ENCODE data around the gene IL22RA2.
"Not testable (repeated sequence)": the region's sequence is repeated elsewhere in the genome, so short reads cannot be mapped to it uniquely, and the experiment has no call there.

Gene IL22RA2

DNA sequence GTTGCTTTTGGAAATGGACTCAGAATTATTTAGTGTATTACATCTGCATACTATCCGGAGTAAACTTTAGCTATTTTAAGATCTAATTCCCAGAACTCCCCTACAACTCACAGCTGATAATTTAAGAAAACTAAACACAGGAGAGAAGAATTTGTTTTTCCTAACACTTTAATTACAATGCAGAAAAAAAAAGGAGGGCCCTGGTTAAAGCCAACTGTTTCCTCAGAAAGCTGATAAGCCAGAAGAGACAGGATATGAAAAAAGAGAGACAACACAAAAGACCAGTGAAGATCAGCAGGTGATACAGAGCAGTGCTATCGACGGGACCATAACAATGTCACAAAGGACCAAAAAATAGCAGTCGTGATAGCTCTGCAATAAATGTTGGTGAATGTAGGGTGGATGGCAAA, 39.9 kb upstream of the IL22RA2 start:
- Histone ChIP-seq H3K36me3 (peaks cover 4% of the 10 kb centered on the region), H3K27me3 (no peaks in the 10 kb centered on the region), H3K4me3 (ENCODE audit: low read depth, low read length) (no peak overlapping the region), H3K9me3 (no peaks in the 10 kb centered on the region), H3K4me1 (no peaks in the 10 kb centered on the region)
- no peak for DNase-seq
- TF ChIP-seq, protein P1, sequence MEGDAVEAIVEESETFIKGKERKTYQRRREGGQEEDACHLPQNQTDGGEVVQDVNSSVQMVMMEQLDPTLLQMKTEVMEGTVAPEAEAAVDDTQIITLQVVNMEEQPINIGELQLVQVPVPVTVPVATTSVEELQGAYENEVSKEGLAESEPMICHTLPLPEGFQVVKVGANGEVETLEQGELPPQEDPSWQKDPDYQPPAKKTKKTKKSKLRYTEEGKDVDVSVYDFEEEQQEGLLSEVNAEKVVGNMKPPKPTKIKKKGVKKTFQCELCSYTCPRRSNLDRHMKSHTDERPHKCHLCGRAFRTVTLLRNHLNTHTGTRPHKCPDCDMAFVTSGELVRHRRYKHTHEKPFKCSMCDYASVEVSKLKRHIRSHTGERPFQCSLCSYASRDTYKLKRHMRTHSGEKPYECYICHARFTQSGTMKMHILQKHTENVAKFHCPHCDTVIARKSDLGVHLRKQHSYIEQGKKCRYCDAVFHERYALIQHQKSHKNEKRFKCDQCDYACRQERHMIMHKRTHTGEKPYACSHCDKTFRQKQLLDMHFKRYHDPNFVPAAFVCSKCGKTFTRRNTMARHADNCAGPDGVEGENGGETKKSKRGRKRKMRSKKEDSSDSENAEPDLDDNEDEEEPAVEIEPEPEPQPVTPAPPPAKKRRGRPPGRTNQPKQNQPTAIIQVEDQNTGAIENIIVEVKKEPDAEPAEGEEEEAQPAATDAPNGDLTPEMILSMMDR (IDR thresholded peaks at IDR 0.05; ENCODE audit: low read depth, low read length), result no peak

DNA sequence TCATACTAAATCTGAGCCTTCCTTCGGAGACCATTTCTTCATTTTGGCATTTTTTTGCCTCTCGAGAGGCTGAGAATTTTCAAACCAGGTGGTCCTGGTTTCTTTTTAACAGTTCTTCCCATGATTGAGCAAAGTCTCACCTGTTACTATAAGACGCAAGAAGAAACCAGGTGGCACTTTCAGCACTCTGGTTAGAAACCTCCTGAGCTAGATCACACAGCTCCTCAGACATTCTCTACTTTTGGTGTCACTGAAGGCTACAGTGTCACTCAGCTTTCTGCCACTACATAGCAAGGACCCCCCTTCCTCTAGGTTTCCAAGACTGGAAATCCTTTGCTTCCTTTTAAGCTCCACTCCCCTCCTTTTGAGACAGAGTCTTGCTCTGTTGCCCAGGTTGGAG, 38.5 kb upstream of the IL22RA2 start:
- TF ChIP-seq, protein P1 (IDR thresholded peaks at IDR 0.05; ENCODE audit: low read depth, low read length), result no peak
- Histone ChIP-seq H3K4me3 (ENCODE audit: low read depth, low read length) (no peak overlapping the region), H3K9me3 (no peaks in the 10 kb centered on the region), H3K36me3 (peaks cover 4% of the 10 kb centered on the region), H3K27me3 (no peaks in the 10 kb centered on the region), H3K4me1 (no peaks in the 10 kb centered on the region)
- no peak for DNase-seq

DNA sequence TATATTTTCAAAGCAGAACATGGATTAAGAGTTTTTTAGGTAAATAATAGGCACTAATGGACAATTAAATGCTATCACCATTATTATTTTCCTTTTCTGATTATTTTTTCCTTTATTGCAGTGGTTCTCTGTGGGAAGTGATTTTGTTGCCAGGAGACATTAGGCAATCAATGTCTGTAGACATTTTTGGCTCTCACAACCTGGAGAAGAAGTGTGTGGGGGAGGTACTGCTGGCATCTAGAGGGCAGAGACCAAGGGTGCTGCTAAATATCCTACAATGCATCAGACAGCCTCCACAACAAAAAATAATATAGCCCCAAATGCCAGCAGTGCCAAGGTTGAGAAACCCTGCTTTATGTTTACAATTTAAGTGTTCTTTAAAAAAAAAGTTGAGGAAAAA, 37.5 kb upstream of the IL22RA2 start:
- Histone ChIP-seq H3K9me3 (no peaks in the 10 kb centered on the region), H3K4me1 (no peaks in the 10 kb centered on the region), H3K27me3 (no peaks in the 10 kb centered on the region), H3K4me3 (ENCODE audit: low read depth, low read length) (no peak overlapping the region), H3K36me3 (peaks cover 6% of the 10 kb centered on the region)
- TF ChIP-seq, protein P1 (IDR thresholded peaks at IDR 0.05; ENCODE audit: low read depth, low read length), result no peak
- no peak for DNase-seq

DNA sequence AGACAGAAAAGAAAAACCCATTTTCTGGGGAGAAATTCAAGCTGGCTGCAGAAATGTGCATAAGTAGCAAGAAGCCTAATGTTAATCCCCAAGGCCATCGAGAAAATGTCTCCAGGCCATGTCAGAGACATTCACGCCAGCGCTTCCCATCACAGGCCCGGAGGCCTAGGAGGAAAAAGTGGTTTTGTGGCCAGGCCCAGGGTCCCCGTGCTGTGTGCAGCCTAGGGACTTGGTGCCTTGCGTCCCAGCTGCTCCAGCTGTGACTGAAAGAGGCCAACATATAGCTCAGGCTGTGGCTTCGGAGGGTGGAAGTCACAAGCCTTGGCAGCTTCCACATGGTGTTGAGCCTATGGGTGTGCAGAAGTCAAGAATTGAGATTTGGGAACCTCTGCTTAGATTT, 34.8 kb upstream of the IL22RA2 start:
- H3K4me1 ChIP-seq, result no peaks in the 10 kb centered on the region
- H3K27me3 ChIP-seq, result no peaks in the 10 kb centered on the region
- no peak overlapping the region for H3K4me3 ChIP-seq (ENCODE audit: low read depth, low read length)
- peaks cover 15% of the 10 kb centered on the region for H3K36me3 ChIP-seq
- H3K9me3 ChIP-seq, result no peaks in the 10 kb centered on the region
- DNase-seq, result no peak
- TF ChIP-seq, protein P1 (IDR thresholded peaks at IDR 0.05; ENCODE audit: low read depth, low read length), result no peak

DNA sequence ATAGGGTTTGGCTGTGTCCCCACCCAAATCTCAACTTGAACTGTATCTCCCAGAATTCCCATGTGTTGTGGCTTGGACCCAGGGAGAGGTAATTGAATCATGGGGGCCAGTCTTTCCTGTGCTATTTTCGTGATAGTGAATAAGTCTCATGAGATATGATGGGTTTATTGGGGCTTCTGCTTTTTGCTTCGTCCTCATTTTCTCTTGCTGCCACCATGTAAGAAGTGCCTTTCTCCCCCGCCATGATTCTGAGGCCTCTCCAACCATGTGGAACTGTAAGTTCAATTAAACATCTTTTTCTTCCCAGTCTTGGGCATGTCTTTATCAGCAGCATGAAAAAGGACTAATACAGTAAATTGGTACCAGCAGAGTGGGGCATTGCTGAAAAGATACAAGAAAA, 34.0 kb upstream of the IL22RA2 start:
- H3K4me1 ChIP-seq; DNase-seq; H3K4me3 ChIP-seq (ENCODE audit: low read depth, low read length); H3K27me3 ChIP-seq; H3K9me3 ChIP-seq: not testable (repeated sequence)
- peaks cover 15% of the 10 kb centered on the region for H3K36me3 ChIP-seq

DNA sequence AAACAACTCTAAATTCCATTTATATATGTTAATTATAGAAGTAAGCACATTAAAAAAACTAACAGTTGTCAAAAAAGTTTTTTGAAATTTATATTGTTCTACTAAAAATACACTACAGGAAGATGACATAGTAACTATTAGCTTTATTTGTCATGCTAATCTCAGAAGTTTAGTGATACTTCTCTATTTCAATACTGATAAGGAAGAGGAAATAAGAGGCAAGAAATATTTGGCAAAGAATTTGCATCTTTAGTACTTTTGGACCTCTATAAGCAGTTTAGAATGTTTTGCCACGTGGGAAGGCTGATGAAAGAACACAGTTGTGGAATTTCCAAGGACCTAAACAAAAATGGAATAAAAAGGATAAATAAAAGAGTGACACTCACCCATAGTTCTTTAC, 33.1 kb upstream of the IL22RA2 start:
- peaks cover 15% of the 10 kb centered on the region for H3K36me3 ChIP-seq
- TF ChIP-seq, protein P1 (IDR thresholded peaks at IDR 0.05; ENCODE audit: low read depth, low read length), result no peak

DNA sequence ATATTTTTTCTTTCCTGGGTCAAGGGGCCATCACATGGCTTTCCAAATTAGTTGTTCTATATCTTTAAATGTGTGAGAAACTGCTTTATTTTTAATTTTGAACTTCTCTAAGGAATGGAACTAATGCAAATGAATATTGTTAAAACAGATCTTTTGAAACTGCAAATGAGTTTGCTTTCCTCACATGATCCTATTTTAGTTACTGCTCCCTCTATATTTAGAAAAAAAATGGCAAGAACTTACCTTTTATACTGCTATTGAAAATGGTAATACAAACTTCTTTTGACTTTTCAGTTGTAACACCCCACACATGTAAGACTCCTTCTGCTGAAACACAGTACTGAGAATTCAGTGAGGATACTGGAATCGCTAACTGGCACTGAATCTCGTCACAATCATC, 29.8 kb upstream of the IL22RA2 start:
- TF ChIP-seq, protein P1 (IDR thresholded peaks at IDR 0.05; ENCODE audit: low read depth, low read length), result no peak
- Histone ChIP-seq H3K36me3 (peaks cover 28% of the 10 kb centered on the region), H3K9me3 (no peaks in the 10 kb centered on the region)

More for the DNA sequence above, 33.1 kb upstream of the IL22RA2 start:
- Histone ChIP-seq H3K9me3 (no peaks in the 10 kb centered on the region), H3K27me3 (no peaks in the 10 kb centered on the region), H3K4me1 (no peaks in the 10 kb centered on the region), H3K4me3 (ENCODE audit: low read depth, low read length) (no peak overlapping the region)
- DNase-seq, result no peak

More for the DNA sequence above, 29.8 kb upstream of the IL22RA2 start:
- no peak for DNase-seq
- Histone ChIP-seq H3K4me1 (no peaks in the 10 kb centered on the region), H3K4me3 (ENCODE audit: low read depth, low read length) (no peak overlapping the region), H3K27me3 (no peaks in the 10 kb centered on the region)

All from BE2C (cell line).